EL (cell line): ENCODE measurements around the gene SYNPO.

ENCODE experiments used
- DNase-seq: peaks from one replicate; pipeline ENCODE4 v3.0.0-alpha.2; 2016

Gene SYNPO

GRCh38 chr5:150642991-150643710, 2.7 kb downstream of the SYNPO start:
- no peak for DNase-seq

- no peak for DNase-seq
Measured at GRCh38 chr5:150644058-150644457, 3.6 kb downstream of the SYNPO start.

GRCh38 chr5:150644514-150644913, 4.1 kb downstream of the SYNPO start:
- no peak for DNase-seq

DNA sequence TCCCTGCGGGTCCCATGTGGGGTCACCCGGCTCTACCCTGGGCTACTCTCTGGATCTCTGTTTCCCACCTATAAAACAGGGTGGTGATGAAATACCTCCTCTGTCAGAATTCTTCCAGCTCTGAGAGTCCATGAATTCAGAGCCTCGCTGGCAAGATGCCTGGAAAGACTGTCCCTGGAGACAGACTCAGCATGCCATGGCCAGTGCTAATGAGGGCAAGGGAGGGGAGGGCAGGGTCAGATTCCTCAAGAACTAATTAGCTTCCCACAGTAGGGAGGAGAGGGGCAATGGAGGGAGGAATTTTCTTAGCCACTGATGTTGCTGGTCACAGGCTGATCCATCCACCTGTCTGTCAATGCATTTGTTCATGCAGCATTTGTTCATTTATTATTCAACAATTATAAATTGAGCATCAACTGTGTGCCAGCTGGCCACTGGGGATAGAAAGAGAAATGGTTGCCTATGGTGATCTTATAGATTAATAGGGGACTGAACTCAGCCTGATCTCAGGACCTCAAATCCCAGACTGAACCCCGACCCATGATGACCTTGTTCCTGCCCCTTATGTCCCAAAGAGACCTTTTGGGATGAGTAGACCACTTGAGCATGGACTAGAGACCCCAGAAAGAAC, 4.7 kb downstream of the SYNPO start:
- DNase-seq: peak; percentile 97

GRCh38 chr5:150647275-150648251, 7.1 kb downstream of the SYNPO start:
- DNase-seq: no peak

GRCh38 chr5:150648294-150649107, 8.0 kb downstream of the SYNPO start:
- no peak for DNase-seq

DNA sequence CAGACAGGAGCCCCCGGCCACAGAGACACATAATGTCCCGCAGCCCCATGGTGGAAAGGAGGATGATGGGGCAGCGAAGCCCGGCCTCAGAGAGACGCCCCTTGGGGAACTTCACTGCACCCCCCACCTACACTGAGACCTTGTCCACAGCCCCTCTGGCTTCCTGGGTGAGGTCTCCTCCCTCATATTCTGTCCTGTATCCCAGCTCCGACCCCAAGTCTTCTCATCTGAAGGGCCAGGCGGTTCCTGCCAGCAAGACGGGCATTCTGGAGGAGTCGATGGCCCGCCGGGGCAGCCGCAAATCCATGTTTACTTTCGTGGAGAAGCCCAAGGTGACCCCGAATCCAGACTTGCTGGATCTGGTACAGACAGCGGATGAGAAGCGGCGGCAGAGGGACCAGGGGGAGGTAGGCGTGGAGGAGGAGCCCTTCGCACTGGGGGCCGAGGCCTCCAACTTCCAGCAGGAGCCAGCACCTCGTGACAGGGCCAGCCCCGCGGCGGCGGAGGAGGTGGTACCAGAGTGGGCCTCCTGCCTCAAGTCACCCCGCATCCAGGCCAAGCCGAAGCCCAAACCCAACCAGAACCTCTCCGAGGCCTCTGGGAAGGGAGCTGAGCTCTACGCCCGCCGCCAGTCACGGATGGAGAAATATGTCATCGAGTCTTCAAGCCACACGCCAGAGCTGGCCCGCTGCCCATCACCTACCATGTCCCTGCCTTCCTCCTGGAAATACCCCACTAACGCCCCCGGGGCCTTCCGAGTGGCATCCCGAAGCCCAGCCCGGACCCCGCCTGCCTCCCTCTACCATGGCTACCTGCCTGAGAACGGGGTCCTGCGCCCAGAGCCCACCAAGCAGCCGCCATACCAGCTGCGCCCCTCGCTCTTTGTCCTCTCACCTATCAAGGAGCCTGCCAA, 8.9 kb downstream of the SYNPO start:
- DNase-seq: no peak

DNA sequence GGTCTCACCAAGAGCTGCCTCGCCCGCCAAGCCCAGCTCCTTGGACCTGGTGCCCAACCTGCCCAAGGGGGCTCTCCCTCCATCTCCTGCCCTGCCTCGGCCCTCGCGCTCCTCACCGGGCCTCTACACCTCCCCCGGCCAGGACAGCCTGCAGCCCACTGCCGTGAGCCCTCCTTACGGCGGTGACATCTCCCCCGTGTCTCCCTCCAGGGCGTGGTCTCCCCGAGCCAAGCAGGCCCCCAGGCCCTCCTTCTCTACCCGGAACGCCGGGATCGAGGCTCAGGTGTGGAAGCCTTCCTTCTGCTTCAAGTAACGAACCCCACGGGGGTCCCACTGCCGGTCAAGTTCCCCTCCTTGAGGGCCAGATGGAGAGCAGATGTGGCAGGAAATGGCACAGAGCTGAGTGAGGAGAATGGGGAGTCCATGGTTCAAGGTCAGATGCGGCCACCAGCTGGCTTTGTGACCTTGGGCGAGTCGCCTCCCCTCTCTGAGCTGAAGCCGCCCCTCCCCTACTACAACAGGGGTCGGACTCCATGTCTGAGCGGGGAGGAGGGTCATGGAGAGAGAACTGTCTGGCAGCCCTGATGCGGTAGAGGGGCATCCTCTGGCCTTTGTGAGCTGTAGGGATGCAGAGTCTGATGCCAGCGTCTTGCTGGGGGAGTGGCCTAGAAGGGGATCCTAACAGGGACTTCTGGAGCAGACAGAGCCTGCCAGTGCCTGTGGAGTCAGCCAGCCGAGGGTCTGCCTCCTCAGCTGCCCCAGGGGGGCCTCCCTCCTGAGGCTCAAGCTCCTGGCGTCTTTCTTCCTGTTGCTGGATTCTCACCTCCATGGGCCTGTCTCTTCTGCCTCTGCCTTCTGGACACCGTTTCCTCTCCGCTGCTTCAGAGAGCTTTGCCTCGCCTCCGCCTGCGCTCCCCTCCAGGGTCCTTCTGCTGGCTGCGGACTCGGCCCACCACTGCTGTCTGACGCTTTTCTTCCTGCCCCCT, 9.9 kb downstream of the SYNPO start:
- no peak for DNase-seq

GRCh38 chr5:150651382-150651781, 10.9 kb downstream of the SYNPO start:
- no peak for DNase-seq

GRCh38 chr5:150651924-150652671, 11.6 kb downstream of the SYNPO start:
- DNase-seq: no peak

DNA sequence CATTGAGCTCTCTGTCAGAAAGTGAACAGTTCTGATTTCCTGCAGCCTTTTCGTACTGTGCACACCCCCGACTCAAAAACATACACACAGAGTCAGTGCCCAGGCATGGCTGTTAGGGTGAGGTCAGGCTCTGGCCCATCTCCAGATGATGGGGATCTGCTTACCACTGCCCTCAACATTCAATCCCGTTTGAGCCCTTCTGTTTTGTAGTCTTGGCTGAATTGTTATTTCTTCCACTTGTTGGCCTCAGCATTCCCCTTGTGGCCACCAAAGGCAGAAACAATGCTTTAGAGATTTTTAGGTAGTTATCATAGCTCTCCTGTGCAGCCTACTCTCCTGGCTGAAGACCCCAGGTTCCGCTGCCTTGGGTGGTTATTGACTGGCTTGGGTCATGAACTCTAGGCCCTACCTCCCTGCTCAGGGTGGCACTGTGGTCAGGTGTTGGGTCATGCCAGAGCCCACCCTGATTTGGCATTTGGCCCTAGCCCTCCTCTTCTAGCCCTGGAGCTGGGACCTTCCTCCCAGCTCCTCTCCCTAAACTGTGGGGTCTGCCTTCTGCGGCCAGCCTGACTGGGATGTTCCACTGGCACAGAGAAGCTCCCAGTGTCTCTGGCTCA, 12.8 kb downstream of the SYNPO start:
- peak; percentile 64 for DNase-seq

DNA sequence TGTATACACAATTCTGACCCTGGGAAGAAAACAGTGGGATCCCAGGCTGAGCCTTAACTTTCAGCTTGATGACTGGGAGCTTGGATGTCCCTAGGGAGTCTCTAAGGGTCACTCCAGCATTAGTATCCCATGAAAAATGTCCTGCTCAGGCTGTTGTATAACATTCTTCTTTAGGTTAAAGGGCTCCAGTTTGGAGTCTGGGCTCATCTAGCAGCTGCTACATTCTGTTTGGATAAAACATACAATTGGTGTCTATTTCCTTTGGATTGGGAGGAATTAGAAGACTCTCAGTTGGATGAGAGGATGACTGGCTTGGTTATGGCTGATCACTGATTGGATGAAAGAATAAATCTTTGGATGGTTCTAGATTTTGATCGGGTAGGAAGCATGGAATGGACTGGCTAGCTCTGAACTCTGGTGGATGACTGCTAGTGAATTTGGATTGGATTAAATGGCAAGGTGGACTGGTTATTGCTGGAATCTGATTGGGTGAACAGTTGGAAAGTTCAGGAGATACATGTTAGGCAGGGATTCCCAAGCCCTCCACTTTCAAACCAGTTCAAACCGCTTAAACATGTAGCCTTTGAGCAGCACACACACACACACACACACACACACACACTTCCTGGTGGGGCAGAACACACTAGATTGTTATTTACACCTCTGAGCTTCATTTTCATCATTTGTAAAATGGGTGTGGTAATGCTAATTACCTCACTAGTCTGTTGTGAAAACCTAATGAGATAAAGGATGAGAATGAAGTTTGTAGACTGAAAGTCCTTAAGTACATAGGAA, 13.5 kb downstream of the SYNPO start:
- DNase-seq: no peak

GRCh38 chr5:150655221-150655620, 14.8 kb downstream of the SYNPO start:
- DNase-seq: no peak

GRCh38 chr5:150656191-150657132, 16.0 kb downstream of the SYNPO start:
- DNase-seq: peak; percentile 64

DNA sequence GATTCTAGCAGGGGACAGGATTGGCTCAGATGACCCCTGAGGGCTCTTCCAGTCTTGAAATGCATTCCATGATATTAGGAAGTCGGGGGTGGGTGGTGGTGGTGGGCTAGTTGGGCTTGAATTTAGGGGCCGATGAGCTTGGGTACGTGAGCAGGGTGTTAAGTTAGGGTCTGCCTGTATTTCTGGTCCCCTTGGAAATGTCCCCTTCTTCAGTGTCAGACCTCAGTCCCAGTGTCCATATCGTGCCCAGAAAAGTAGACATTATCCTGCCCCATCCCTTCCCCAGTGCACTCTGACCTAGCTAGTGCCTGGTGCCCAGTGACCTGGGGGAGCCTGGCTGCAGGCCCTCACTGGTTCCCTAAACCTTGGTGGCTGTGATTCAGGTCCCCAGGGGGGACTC, 17.7 kb downstream of the SYNPO start:
- no peak for DNase-seq

DNA sequence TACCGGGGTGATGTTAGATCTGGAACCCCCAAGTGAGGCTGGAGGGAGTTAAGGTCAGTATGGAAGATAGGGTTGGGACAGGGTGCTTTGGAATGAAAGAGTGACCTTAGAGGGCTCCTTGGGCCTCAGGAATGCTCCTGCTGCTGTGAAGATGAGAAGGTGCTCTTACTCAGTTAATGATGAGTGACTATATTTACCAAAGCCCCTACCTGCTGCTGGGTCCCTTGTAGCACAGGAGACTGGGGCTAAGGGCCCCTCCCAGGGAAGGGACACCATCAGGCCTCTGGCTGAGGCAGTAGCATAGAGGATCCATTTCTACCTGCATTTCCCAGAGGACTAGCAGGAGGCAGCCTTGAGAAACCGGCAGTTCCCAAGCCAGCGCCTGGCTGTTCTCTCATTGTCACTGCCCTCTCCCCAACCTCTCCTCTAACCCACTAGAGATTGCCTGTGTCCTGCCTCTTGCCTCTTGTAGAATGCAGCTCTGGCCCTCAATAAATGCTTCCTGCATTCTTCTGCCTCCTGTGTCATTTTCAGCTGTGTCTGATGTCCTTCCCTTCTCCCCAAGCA, 18.3 kb downstream of the SYNPO start:
- no peak for DNase-seq
